H1 (cell line): ENCODE measurements around the gene SSBP3. TPM values are rescaled to one million over a fixed set of nuclear protein-coding genes. Genes with fewer than 3 reads are reported as not detected.

Experiments
- CTCF ChIA-PET: fragments of 300-600 bp; sonication (Branson Sonifier 250); formaldehyde crosslinking; loops from one replicate; lab custom pipeline; 2021; ENCODE audit not compliant: partially characterized antibody; lab: Charles Lee
- POLR2A ChIA-PET: fragments of 300-600 bp; sonication (Branson Sonifier 250); formaldehyde crosslinking; loops from one replicate; lab custom pipeline; 2021; ENCODE audit warnings: inconsistent platforms; ENCODE audit not compliant: partially characterized antibody; lab: Charles Lee
- DNase-seq, 2 experiments: peaks; one replicate each; pipeline versions ENCODE4 v3.0.0 to v3.0.0-alpha.2; 2010 to 2022; ENCODE audit warnings: low spot score in 2 of 2, low read depth in 1 of 2, mixed read lengths in 1 of 2
- FAIRE-seq: peaks from 2 replicates; lab custom pipeline; 2011; peaks lifted over from hg19 to GRCh38; lab: Jason Lieb, UNC
- H2AFZ ChIP-seq: 2 replicates; pipeline ENCODE4 v1.8.1; 2012; ENCODE audit warnings: low read length, inconsistent platforms
- H2AK5ac ChIP-seq: 2 replicates; pipeline ENCODE4 v1.6.1; 2013; ENCODE audit warnings: low read depth, low read length
- H2BK120ac ChIP-seq: replicated peaks from 2 replicates; pipeline ENCODE3; 2013; ENCODE audit warnings: low read depth, low read length, inconsistent platforms
- H2BK12ac ChIP-seq: 2 replicates; pipeline ENCODE4 v1.6.1; 2013; ENCODE audit warnings: low read depth, low read length
- H2BK15ac ChIP-seq: 2 replicates; pipeline ENCODE4 v1.6.1; 2013; ENCODE audit warnings: low read length
- H2BK20ac ChIP-seq: 2 replicates; pipeline ENCODE4 v1.6.1; 2013; ENCODE audit warnings: low read length
- H2BK5ac ChIP-seq: 2 replicates; pipeline ENCODE4 v1.6.1; 2013; ENCODE audit warnings: low read depth, low read length
- H3K14ac ChIP-seq: 2 replicates; pipeline ENCODE4 v1.6.1; 2013; ENCODE audit warnings: inconsistent platforms; ENCODE audit not compliant: insufficient read length
- H3K18ac ChIP-seq: 2 replicates; pipeline ENCODE4 v1.6.1; 2013; ENCODE audit warnings: low read length; ENCODE audit errors: extremely low read depth
- H3K23ac ChIP-seq: 2 replicates; pipeline ENCODE4 v1.6.1; 2013; ENCODE audit warnings: inconsistent platforms; ENCODE audit not compliant: insufficient read length
- H3K23me2 ChIP-seq: 2 replicates; pipeline ENCODE4 v1.6.1; 2013; ENCODE audit warnings: low read depth, low read length
- H3K27ac ChIP-seq: 2 replicates; pipeline ENCODE4 v1.6.1; 2011; ENCODE audit warnings: low read depth, low read length, inconsistent platforms
- H3K27me3 ChIP-seq, 4 experiments: replicated peaks in 1 of 4; 1 replicate in 1 of 4; 2 replicates in 3 of 4; pipeline versions ENCODE4 v1.6.1 to v1.8.1; 2011 to 2013; ENCODE audit warnings: low read length in 3 of 4, mild to moderate bottlenecking in 3 of 4, inconsistent platforms in 2 of 4, mixed read lengths in 2 of 4, moderate library complexity in 1 of 4; ENCODE audit not compliant: control insufficient read depth in 3 of 4, insufficient read depth in 3 of 4; ENCODE audit errors: extremely low read depth in 1 of 4
- H3K36me3 ChIP-seq, 4 experiments: 2 replicates each; pipeline versions ENCODE4 v1.6.1 to v1.8.1; 2011 to 2013; ENCODE audit warnings: mild to moderate bottlenecking in 4 of 4, low read length in 3 of 4, moderate library complexity in 2 of 4, control low read depth in 1 of 4, inconsistent platforms in 1 of 4; ENCODE audit not compliant: insufficient read depth in 4 of 4, control insufficient read depth in 2 of 4
- H3K4ac ChIP-seq: replicated peaks from 2 replicates; pipeline ENCODE3; 2013; ENCODE audit warnings: low read length, low read depth, mixed read lengths, inconsistent platforms; ENCODE audit not compliant: insufficient read length
- H3K4me1 ChIP-seq, 4 experiments: replicated peaks in 1 of 4; 1 replicate in 1 of 4; 2 replicates in 3 of 4; pipeline versions ENCODE4 v1.6.1 to v1.8.1; 2011 to 2013; ENCODE audit warnings: low read length in 3 of 4, inconsistent platforms in 2 of 4, mixed read lengths in 1 of 4; ENCODE audit not compliant: insufficient read depth in 4 of 4, control insufficient read depth in 3 of 4
- H3K4me2 ChIP-seq, 2 experiments: 2 replicates each; pipeline versions ENCODE4 v1.6.1 to v1.8.1; 2011 to 2013; ENCODE audit warnings: low read depth in 2 of 2, low read length in 2 of 2, control low read depth in 1 of 2, inconsistent platforms in 1 of 2, mild to moderate bottlenecking in 1 of 2; ENCODE audit not compliant: insufficient read depth in 1 of 2
- H3K4me3 ChIP-seq, 4 experiments: fragments of 200-600, 300-600 bp in 1 of 4; sonication (generic), shearing (Covaris generic), sonication (Bioruptor Twin) in 1 of 4; 2 replicates each; pipeline versions ENCODE4 v1.5.1 to v1.8.1; 2011 to 2016; ENCODE audit warnings: low read length in 4 of 4, low read depth in 3 of 4, control low read depth in 2 of 4, inconsistent platforms in 2 of 4, mild to moderate bottlenecking in 2 of 4, mixed read lengths in 1 of 4, moderate library complexity in 1 of 4; ENCODE audit not compliant: insufficient read depth in 2 of 4; ENCODE audit errors: extremely low read depth in 1 of 4
- H3K56ac ChIP-seq: replicated peaks from 2 replicates; pipeline ENCODE3; 2013; ENCODE audit warnings: low read depth, mild to moderate bottlenecking, mixed read lengths, low read length, inconsistent platforms; ENCODE audit not compliant: insufficient read length
- H3K79me1 ChIP-seq: 2 replicates; pipeline ENCODE4 v1.6.1; 2013; ENCODE audit warnings: low read depth, low read length, control low read depth
- H3K79me2 ChIP-seq, 2 experiments: 2 replicates each; pipeline versions ENCODE4 v1.6.1 to v1.8.1; 2012 to 2013; ENCODE audit warnings: low read length in 2 of 2, mild to moderate bottlenecking in 2 of 2, inconsistent platforms in 1 of 2; ENCODE audit not compliant: insufficient read depth in 2 of 2, control insufficient read depth in 1 of 2
- H3K9ac ChIP-seq, 4 experiments: replicated peaks in 1 of 4; 1 replicate in 1 of 4; 2 replicates in 3 of 4; pipeline versions ENCODE4 v1.6.1 to v1.8.1; 2011 to 2013; ENCODE audit warnings: low read depth in 3 of 4, low read length in 3 of 4, control low read depth in 2 of 4, mild to moderate bottlenecking in 2 of 4, moderate library complexity in 2 of 4, inconsistent platforms in 1 of 4; ENCODE audit errors: extremely low read depth in 1 of 4
- H3K9me3 ChIP-seq, 2 experiments: 2 replicates each; pipeline versions ENCODE4 v1.6.1 to v1.8.1; 2012 to 2013; ENCODE audit warnings: mild to moderate bottlenecking in 2 of 2, moderate library complexity in 2 of 2, control low read depth in 1 of 2, inconsistent platforms in 1 of 2, low read depth in 1 of 2, low read length in 1 of 2, mixed read lengths in 1 of 2; ENCODE audit not compliant: insufficient read depth in 2 of 2
- H4K20me1 ChIP-seq, 2 experiments: replicated peaks in 1 of 2; 2 replicates each; pipeline versions ENCODE3 to v1.8.1; 2011 to 2013; ENCODE audit warnings: inconsistent platforms in 2 of 2, low read length in 2 of 2, mild to moderate bottlenecking in 1 of 2; ENCODE audit not compliant: insufficient read depth in 2 of 2, control insufficient read depth in 1 of 2
- H4K5ac ChIP-seq: 2 replicates; pipeline ENCODE4 v1.6.1; 2013; ENCODE audit warnings: low read length, low read depth, mixed read lengths, inconsistent platforms; ENCODE audit not compliant: insufficient read length
- H4K8ac ChIP-seq: 2 replicates; pipeline ENCODE4 v1.8.0; 2013; ENCODE audit warnings: mild to moderate bottlenecking, moderate library complexity, low read length, inconsistent platforms; ENCODE audit not compliant: insufficient read depth; ENCODE audit errors: extremely low read depth
- H4K91ac ChIP-seq: replicated peaks from 2 replicates; pipeline ENCODE3; 2013; ENCODE audit warnings: low read length, mixed read lengths, inconsistent platforms; ENCODE audit not compliant: insufficient read length
- ATF2 ChIP-seq: IDR thresholded peaks from 2 replicates; pipeline ENCODE4 v1.6.1; 2012; ENCODE audit warnings: low read length, inconsistent platforms
- GABPA ChIP-seq: IDR thresholded peaks from 2 replicates; pipeline ENCODE4 v1.6.1; 2011; ENCODE audit warnings: mild to moderate bottlenecking, low read length, moderate library complexity, borderline replicate concordance; ENCODE audit not compliant: insufficient read depth
- HDAC6 ChIP-seq: IDR thresholded peaks from one replicate; pipeline ENCODE4 v1.7.1; 2012; ENCODE audit warnings: low read depth, mild to moderate bottlenecking, inconsistent platforms, low read length, moderate library complexity
- JUN ChIP-seq: IDR thresholded peaks from 2 replicates; pipeline ENCODE4 v1.6.1; 2011; ENCODE audit warnings: low read depth, mild to moderate bottlenecking, improper control_type of control experiment, low read length
- KDM1A ChIP-seq: fragments of 200-600, 300-600 bp; sonication (generic); IDR thresholded peaks from 2 replicates; pipeline ENCODE4 v1.7.1; 2016; ENCODE audit warnings: mild to moderate bottlenecking, low read length, borderline replicate concordance
- RXRA ChIP-seq: IDR thresholded peaks from 2 replicates; pipeline ENCODE4 v1.6.1; 2011; ENCODE audit warnings: low read depth, mild to moderate bottlenecking, low read length, moderate library complexity; ENCODE audit not compliant: insufficient read depth
- SIRT6 ChIP-seq: IDR thresholded peaks from one replicate; pipeline ENCODE4 v1.7.1; 2012; ENCODE audit warnings: low read length, inconsistent platforms
- SP2 ChIP-seq: IDR thresholded peaks from 2 replicates; pipeline ENCODE4 v1.6.1; 2012; ENCODE audit warnings: mild to moderate bottlenecking, low read length, inconsistent platforms
- TEAD4 ChIP-seq: IDR thresholded peaks from 2 replicates; pipeline ENCODE4 v1.6.1; 2012; ENCODE audit warnings: low read depth, low read length, inconsistent platforms, mixed read lengths
- WGBS, 2 experiments: shearing (Covaris generic) in 1 of 2; methylation state at CpG; one replicate each; pipeline versions ENCODE4 v1.1.6 to v1.1.7; 2013 to 2015; ENCODE audit warnings: low lambda C conversion rate in 2 of 2, mixed read lengths in 2 of 2, inconsistent platforms in 1 of 2, low coverage in 1 of 2, missing lambda C conversion rate in 1 of 2; ENCODE audit not compliant: insufficient replicate concordance in 2 of 2, insufficient coverage in 1 of 2, insufficient read length in 1 of 2; ENCODE audit errors: extremely low coverage in 1 of 2, missing lambda C conversion rate in 1 of 2; 5-methylcytosine and 5-hydroxymethylcytosine counted together
- polyA plus RNA-seq, 7 experiments: library from polyadenylated mRNA; depleted of rRNA in 3 of 7; stranded (reverse) in 5 of 7; unstranded in 2 of 7; fragments of >200 nt in 5 of 7; fragments of 200-250 nt in 2 of 7; gene quantifications; 1 replicate in 5 of 7; 2 replicates in 1 of 7; 4 replicates in 1 of 7; pipeline versions ENCODE4 v1.2.1 to v1.2.3, GENCODE V29; 2011 to 2013; ENCODE audit warnings: missing spikeins in 2 of 7, mixed read lengths in 2 of 7
- total RNA-seq: library from RNA; stranded (reverse); fragmentation: NEBNext Ultra II Directional; extraction: Animal tissue kit (Norgen Biotek cat#: 25700); gene quantifications from 2 replicates; pipeline ENCODE4 v1.2.1, GENCODE V29; 2021

SSBP3 gene
- total and polyA plus RNA-seq, 2 of the 8 experiments (the other 6 are each of a cell fraction or from before 2014, with no cell fraction given), result 99.7 to 133 TPM

GRCh38 chr1:54274448-54274847 lies 131.7 kb downstream of the SSBP3 start:
- Histone ChIP-seq H2BK20ac (no peak overlapping the region), H2BK5ac (peak overlapping the region; percentile 68; the same call in 1 of the 2 replicates), H3K4me2 (0 out of 4 replicates have a peak overlapping the region, but pooled peaks have one; percentile 1 to 3), H3K9ac (no peak overlapping the region), H4K91ac (no peak overlapping the region), H3K4me1 (peaks cover 9 to 28% (median 21%) of the 10 kb centered on the region in 4 experiments), H3K4me3 (no peak overlapping the region), H3K27me3 (no peaks in the 10 kb centered on the region), H3K23me2 (no peaks in the 10 kb centered on the region), H3K14ac (no peak overlapping the region), H3K36me3 (no peaks in the 10 kb centered on the region), H3K27ac (no peak overlapping the region), H3K79me2 (peaks cover 0 to 82% of the 10 kb centered on the region in 2 experiments; a peak in 2 of 4 replicates), H4K20me1 (peaks cover 18 to 22% of the 10 kb centered on the region in 2 experiments), H2AK5ac (no peak overlapping the region), H3K23ac (no peak overlapping the region), H3K18ac (no peak overlapping the region), H3K79me1 (peaks cover 31% of the 10 kb centered on the region; the same call in 1 of the 2 replicates), H4K5ac (no peak overlapping the region), H3K9me3 (no peaks in the 10 kb centered on the region), H2BK15ac (no peak overlapping the region), H4K8ac (no peak overlapping the region), H2BK120ac (no peak overlapping the region), H2BK12ac (no peak overlapping the region), H2AFZ (no peak overlapping the region), H3K4ac (no peak overlapping the region), H3K56ac (no peak overlapping the region)
- FAIRE-seq (no peak), DNase-seq (no peak)
- TF ChIP-seq TEAD4, result no peak
- TF ChIP-seq RXRA, result no peak
- no peak for TF ChIP-seq KDM1A
- TF ChIP-seq ATF2, result no peak
- no peak for TF ChIP-seq SP2
- no peak for TF ChIP-seq JUN
- no peak for TF ChIP-seq HDAC6
- no peak for TF ChIP-seq SIRT6
- no peak for TF ChIP-seq GABPA
- WGBS, 2 experiments, result 81% methylated on average over 7 of the region's 8 CpGs; no CpG with 5 or more reads in 1 of the 2 experiments
- POLR2A ChIA-PET, result interaction anchor here (0.5 to 2.6 kb wide), 6 partner anchors 10 to 443 kb away, joined by 3 to 9 read pairs (median 3); no protein-coding TSS in a partner anchor
- CTCF ChIA-PET, result interaction anchor here (0.6 to 5.8 kb wide), 22 partner anchors 10 to 574 kb away, joined by 3 to 36 read pairs (median 4); no protein-coding TSS in a partner anchor
